ENCODE data around the gene TNK2.

GRCh38 chr3:195908694-195909581 lies 587 bp upstream of the TNK2 start:
- TF ChIP-seq JUND (IDR thresholded peaks at IDR 0.05): no peak
- no peak for TF ChIP-seq RAD21 (IDR thresholded peaks at IDR 0.05; ENCODE audit: low read depth)

All from HCT116 (cell line).